Peyer's patch (tissue), 4 donors: ENCODE data around the gene BMF.

Experiments
- POLR2A ChIP-seq, 2 donors: fragments of 450-650 bp; IDR thresholded peaks; one replicate each; pipeline ENCODE4 v1.5.1; 2017; ENCODE audit warnings: antibody characterized with exemption in 2 of 2, mild to moderate bottlenecking in 2 of 2, moderate library complexity in 2 of 2
- TF ChIP-seq, protein P1 (sequence below), 6 experiments: fragments of 450-650 bp in 4 of 6; fragments of 200-600 bp in 2 of 6; sonication (generic) in 1 of 6; IDR thresholded peaks; one replicate each; pipeline ENCODE4 v1.5.1; 2017 to 2019; ENCODE audit warnings: antibody characterized with exemption in 6 of 6, mild to moderate bottlenecking in 3 of 6, moderate library complexity in 1 of 6

DNA sequence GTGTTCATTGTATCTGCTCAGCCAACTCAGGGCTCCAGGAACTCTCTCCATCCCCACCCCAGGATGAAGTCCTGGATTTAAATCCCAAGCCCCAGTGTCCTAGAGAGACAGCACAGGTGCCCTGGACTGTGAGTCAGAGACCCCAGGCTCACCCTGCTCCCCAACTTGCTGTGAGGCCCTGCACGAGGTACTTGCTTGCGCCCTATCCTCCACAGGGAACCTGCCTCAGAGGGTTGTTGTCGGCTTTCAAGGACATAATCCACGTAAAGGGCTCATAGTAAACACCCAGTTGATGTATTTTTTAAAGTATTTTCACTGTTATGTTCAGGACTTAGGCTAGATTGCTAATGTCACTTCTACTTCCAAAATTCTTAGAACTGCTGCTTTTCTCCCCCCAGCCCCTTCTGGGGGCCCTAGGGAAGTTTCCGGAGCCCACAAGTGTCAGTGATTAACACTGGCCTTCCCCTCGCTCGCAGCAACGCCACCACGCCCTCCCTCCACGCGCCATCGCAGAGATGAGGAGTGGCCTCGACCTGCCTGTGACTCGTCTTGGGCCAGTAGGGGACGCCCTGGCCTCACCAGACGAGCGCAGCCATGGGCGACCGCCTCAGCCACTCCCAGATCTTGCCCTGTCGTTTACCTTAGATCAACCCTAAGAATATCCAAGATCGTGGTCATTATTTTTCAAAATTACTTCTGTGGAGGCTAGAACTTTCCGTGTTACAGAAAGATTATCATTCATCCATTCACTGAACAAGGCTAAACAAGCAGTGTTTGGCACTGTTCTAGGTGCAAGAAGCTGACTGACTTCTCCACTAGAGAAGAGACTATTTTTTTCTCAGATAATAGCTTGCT lies 63.7 kb downstream of the BMF start:
- TF ChIP-seq, protein P1, sequence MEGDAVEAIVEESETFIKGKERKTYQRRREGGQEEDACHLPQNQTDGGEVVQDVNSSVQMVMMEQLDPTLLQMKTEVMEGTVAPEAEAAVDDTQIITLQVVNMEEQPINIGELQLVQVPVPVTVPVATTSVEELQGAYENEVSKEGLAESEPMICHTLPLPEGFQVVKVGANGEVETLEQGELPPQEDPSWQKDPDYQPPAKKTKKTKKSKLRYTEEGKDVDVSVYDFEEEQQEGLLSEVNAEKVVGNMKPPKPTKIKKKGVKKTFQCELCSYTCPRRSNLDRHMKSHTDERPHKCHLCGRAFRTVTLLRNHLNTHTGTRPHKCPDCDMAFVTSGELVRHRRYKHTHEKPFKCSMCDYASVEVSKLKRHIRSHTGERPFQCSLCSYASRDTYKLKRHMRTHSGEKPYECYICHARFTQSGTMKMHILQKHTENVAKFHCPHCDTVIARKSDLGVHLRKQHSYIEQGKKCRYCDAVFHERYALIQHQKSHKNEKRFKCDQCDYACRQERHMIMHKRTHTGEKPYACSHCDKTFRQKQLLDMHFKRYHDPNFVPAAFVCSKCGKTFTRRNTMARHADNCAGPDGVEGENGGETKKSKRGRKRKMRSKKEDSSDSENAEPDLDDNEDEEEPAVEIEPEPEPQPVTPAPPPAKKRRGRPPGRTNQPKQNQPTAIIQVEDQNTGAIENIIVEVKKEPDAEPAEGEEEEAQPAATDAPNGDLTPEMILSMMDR (IDR thresholded peaks at IDR 0.05) = peak; percentile 34 to 98 (median 97)
- no peak for TF ChIP-seq POLR2A (IDR thresholded peaks at IDR 0.05)
